GM12872 (cell line): ENCODE results near the gene ARHGAP31.
A peak's percentile ranks its signal among the peaks of the same experiment; 100 is the strongest.

Source experiments
- TF ChIP-seq, protein P1 (sequence below): IDR thresholded peaks from 3 replicates; pipeline ENCODE4 v1.5.1; 2011; ENCODE audit warnings: low read depth, mild to moderate bottlenecking, low read length, moderate library complexity; ENCODE audit not compliant: insufficient read depth

Gene ARHGAP31

DNA sequence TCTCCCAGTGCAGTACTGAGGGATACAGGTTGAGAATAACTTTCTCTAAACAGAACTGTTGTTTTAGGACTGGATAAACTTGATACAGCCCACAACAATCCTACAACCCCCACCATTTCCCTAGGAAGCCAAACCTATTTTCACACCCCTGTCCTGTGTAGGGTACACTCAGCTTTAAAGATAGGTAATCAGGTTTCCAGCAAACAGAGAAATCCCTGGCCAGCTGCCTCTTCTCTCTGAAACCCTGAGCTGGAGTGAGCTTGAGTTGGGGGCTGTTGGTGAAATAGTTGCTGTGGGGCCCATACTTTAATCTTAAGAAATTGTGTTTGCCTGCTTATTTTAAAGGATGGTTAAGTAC is 22.1 kb downstream of the ARHGAP31 start:
- TF ChIP-seq, protein P1, sequence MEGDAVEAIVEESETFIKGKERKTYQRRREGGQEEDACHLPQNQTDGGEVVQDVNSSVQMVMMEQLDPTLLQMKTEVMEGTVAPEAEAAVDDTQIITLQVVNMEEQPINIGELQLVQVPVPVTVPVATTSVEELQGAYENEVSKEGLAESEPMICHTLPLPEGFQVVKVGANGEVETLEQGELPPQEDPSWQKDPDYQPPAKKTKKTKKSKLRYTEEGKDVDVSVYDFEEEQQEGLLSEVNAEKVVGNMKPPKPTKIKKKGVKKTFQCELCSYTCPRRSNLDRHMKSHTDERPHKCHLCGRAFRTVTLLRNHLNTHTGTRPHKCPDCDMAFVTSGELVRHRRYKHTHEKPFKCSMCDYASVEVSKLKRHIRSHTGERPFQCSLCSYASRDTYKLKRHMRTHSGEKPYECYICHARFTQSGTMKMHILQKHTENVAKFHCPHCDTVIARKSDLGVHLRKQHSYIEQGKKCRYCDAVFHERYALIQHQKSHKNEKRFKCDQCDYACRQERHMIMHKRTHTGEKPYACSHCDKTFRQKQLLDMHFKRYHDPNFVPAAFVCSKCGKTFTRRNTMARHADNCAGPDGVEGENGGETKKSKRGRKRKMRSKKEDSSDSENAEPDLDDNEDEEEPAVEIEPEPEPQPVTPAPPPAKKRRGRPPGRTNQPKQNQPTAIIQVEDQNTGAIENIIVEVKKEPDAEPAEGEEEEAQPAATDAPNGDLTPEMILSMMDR, result no peak

DNA sequence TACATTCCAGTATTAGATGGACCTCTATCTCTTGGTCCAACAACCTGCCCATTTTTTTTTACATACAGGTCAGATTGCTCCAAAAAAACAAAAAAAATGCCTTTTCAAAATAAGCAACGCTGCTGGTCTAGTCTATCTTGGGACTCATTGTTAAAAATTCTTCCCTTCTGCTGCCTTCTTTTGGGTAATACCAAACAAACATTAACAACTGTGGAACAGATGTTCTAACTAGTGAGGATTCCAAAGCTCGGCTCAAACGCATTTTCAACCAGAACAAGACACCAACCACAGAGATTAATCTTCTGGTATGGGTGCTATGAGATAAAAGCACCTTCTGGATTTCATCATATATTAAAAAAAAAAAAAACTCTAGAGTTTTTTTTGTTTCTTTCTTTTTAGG is 24.7 kb downstream of the ARHGAP31 start:
- TF ChIP-seq, protein P1, result no peak

DNA sequence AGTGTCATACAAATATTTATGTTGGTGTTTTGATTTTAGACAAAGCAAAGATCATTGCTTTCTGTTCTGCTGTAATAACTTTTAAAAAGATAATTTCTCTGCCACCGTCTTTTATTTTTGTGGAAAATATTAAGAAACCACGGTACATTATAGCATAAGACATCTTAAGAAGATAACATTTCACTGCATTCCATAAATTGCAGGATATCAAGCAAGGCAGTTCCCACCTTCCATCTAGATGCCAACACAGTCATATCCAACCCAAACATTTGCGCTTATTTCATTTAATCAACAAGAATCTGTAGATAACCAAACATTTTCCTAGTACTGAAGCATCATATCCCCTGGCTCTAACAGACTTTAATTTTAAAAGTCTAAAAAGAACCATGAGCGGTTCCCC is 25.1 kb downstream of the ARHGAP31 start:
- TF ChIP-seq, protein P1, result no peak

DNA sequence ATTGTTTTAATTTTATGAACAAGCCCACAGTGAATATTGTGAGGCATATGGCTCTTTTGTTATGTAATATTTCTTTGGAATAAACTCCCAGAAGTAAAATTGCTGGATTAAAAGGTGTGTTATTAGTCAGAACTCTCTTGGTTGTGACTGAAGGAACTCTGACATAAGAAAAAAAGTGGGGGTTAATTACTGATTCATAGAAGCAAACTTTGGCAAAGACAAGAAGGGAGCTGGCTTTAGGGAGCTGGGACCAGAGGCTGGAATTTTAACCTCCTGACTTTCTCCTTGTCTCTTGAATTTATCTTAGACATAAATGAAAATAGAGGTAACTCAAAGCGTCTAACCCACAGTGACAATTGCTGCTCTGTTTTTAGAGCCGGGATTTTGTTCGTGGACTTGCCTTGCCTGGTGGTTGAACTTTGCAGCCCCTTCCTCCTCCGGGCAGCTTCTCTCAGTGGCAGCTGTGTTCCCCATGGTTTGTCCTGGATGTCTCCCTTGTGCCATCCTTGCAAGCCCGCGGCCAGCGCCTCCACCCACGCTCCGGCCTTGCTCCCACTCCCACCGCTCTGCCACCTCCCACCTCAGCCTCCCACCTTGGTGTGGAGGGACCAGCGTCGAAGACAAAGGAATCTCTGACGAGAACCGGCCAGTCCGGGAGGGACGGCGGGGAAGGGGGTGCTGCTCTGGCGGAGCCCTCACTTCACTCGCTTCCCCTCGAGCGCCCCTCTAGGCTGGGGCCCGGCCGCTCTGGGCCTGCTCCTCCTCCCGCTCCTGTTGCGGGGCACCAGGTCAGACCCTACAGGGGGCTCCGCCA is 28.0 kb downstream of the ARHGAP31 start:
- TF ChIP-seq, protein P1, result no peak

DNA sequence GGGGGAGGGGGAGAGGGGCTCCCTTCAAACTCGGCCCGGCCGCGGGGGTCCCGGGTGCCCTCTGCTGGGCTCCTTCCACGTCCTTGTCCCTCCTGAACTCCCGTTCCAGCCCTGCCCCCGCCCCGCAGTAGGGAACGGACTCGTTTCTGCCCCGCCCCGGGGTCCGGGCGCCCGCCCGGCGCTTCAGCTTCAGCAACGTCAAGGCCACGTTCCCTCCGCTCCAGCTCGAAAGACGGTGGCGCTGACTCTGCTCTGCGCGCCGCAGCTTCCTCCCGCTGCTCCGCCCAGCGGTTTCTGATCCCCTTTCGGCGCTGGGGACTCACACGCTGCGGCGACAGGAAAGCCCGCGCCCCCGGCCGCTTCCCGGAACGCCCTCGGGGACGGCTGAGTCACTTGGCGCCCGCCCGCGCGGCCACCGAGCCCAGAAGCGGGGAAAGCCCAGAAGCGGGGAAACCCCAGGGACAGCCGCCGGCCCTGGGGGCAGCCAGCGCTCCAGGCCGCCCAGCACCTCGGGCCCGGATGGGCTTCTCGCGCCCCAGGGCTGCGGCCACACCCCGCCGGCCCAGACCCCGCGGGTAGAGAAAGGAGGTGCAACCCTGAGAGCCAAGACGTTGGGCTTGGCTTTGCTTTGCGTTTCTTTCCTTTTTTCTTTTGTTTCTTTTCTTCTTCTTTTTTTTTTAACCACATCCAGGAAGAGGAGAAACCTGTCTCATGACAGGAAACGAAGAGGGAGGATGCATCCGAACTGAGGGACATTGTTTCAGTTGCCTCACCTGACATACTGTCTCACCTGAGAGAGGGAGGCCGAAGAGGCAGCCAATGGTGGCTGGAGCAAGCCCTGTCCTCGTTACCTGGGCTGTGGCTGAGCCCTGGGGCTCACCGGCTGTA is 28.9 kb downstream of the ARHGAP31 start:
- TF ChIP-seq, protein P1, result 0 out of 3 replicates have a peak, but pooled peaks have one; percentile 26

DNA sequence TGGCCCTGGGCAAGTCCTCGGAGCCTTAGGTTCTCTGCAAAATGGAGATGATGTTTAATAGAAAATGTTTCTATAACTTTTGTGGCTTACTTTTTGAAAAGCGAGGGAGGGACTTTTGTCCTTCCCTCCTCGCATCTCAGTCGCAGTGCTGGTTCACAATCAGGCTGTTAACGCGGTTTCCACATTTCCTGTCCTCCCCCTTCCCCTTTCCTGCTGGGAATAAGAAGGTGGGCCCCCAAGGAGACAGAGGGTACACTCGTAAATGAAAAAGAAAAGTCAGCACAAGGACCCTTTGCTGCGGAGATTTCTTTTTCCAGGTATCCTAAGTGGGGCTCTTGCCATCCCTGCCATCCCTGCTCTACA is 29.5 kb downstream of the ARHGAP31 start:
- TF ChIP-seq, protein P1, result no peak

DNA sequence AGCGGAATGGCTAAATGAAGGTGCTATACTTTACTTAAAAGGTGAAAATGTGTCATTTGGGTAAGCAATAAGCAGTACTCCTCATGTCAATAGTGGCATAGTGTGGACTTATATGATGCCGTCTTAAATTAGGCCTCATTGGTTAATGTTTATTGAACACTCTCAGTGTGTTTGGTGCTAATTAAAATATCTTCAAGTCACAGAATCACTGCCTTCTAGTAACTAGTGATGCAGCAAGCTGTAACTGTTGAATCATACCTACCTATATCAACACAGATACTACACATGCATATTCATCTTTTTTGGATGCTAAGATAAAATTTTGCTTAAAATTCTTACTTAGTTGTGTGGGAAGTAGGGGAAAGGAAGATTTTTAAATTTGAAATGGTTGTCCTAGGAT is 30.7 kb downstream of the ARHGAP31 start:
- TF ChIP-seq, protein P1, result no peak
